Smooth muscle cell of the brain vasculature (primary cell): ENCODE results near the gene CCDC57.
A peak's percentile ranks its signal among the peaks of the same experiment; 100 is the strongest.
"Not testable (repeated sequence)": the region's sequence is repeated elsewhere in the genome, so short reads cannot be mapped to it uniquely, and the experiment has no call there.

Experiments used
- DNase-seq: peaks from one replicate; pipeline ENCODE4 v3.0.0-alpha.2; 2012; ENCODE audit warnings: low read depth, low spot score

Gene CCDC57

DNA sequence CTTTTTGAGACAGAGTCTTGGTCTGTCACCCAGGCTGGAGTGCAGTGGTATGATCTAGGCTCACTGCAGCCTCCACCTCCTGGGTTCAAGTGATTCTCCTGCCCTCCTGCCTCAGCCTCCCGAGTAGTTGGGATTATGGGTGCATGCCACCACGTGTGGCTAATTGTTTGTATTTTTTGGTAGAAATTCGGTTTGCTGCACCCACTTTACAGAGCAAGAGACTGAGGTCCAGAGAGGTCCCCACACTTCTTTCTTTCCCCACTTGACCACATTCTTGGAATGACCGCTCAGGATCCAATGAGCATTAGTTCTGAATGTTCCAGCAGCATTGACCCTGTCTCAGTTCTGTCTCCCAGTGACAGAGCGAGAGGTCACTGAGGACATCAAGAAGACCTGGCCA lies 10.9 kb upstream of the CCDC57 start:
- no peak for DNase-seq

DNA sequence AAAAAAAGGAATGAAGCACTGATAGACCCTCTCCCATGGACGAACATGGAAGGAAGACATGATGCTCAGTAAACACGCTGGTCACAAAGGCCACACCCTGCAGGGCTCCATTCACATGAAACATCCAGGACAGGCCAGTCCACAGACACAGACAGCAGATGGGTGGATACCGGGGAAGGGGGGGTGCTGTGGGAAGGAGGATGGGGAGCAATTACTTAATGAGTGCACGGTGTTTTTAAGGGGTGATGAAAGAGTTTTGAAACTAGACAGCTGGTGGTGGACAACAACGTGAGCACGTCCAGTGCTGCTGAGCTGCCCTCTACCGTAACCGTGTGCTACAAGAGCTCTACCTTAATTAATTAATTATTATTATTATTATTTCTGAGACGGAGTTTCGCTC lies 10.2 kb upstream of the CCDC57 start:
- DNase-seq: no peak

DNA sequence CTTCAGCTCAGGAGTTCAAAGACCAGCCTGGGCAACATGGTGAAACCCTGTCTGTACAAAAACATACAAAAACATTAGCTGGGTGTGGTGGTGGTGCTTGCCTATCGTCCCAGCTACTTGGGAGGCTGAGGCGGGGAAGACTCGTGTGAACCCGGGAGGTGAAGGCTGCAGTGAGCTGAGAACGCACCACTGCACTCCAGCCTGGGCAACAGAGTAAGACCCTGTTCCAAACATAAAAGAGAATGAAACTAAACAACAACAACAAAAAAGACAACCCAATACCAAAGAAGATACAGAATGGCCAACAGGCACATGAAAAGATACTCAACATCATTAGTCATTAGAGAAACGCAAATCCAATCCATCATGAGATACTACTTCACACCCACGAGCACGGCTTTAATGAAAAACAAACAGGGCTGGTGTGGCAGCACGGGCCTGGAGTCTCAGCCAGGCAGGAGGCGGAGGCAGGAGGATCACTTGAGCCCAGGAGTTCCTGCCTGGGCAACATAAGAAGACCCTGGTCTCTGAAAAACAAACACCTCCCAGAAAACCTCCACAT lies 8.8 kb upstream of the CCDC57 start:
- DNase-seq: no peak

DNA sequence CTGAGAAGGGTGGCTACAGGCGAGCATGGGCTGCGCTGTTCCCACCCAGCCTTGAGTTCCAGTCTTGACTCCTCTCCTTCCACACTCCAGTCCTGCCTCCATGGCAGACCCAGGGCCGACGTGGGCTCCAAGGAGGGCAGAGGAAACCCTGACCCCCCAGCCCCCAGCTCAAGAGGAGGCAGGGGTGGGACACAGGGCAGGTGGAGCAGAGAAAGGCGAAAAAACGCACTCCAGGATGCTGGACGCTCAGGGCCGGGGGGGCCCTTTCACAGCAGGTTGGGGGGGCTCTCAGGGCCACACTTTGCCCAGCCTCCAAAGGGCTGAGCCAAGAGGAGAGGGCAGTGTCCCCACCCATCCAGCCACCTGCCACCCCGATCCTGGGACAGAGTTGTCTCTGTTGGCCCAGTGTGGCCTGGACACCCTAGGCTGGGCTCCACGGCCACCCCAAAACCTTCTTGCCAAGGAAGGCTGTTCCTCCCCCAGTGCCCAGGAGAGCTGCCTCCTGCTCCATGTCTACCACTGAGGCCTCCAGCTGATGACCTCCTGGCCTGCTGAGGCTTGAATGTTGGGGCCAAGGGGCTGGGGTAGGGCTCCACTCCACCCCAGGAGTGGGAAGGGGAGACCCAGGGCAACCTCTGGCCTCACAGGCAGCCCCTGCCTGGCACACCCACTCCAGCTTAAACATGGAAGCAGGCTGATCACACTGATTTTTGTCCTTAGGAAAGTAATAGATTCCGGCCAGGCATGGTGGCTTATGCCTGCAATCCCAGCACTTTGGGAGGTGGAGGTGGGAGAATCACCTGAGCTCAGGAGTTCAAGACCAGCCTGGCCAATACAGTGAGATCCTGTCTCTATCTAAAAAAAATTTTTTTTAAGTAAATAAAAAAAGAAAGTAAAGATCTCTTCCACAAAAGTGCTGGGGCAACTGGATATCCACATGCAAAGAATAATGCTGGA lies 7.4 kb upstream of the CCDC57 start:
- DNase-seq: no peak

DNA sequence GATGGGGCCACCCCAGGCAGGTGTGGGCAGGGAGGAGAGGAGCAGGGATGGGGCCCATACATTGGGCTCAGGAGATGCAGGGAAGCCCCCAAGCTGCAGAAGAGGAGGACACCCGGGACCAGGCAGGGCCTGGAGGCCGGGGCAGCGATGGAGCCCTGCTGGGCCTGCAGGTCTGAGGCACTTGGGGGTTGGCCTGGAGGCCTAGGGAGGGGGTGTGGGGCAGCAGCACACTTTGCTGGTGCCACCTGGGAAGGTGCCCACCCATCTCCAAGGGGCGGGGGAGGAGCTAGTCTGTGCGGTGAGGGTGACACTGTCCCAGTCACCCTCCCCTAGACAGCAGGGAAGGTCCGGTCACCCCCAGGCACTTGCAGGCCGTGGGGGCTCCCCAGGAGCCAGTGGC lies 6.4 kb upstream of the CCDC57 start:
- no peak for DNase-seq

DNA sequence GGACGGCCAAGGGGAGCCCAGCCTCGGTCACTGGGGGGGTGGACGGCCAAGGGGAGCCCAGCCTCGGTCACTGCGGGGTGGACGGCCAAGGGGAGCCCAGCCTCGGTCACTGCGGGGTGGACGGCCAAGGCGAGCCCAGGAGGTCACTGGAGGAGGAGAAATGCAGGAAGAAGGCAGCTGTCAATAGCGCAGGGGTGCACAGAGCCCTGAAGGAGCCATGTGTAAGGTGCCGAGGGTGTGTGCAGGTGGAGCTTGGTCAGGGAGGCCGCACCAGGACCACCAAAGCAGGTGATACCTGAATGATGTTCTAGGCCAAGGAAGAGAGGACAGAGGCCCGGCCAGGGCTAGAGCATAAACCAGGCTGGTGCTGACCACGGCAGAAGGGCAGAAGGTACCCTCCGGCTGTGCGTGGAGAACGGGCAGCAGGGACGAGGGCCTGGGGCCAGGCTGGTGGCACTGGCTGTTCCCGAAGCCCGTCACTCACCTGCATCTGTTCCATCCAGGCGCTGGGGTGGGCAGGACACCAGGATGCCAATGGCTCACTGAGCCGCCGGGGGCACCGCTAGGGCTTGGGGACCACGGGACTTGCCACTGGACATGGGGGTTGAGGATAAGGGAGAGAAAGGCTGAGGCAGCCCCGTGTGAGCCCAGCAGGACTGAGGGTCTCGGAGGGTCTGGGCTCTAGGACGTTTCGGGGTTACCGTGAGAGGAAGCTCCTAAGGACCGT lies 5.9 kb upstream of the CCDC57 start:
- no peak for DNase-seq

DNA sequence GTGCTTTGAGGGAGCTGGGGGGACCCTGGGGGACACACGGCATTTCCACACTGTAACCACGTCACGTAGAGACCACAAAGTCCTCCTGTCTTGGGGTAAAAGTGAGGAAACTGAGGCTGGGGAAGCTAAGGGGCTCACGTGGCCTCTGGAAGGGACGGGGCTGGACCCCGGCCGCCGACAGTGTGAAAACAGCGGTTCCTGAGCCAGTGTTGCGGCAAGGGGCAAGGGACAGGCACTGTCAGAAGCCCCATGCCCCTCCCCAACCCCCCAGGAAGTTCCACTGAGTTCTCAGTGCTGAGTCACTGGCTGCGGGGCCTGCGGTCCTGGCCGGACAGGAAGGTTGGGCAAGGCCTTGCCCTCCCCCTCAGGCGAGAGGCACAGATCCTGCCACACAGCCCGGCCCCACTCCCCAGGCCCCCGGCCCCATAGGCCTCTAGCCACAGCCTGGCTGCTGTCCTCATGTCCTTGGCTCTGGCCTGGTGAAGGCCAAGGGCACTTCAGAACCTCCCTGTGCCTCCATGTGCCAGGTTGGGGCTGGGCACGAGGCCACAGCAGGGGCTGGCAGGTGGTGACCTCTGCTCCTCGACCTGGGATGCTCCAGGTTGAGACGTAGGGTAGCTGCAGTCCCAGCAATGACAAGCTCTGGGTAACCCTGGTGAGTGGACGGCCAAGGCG lies 5.0 kb upstream of the CCDC57 start:
- no peak for DNase-seq

DNA sequence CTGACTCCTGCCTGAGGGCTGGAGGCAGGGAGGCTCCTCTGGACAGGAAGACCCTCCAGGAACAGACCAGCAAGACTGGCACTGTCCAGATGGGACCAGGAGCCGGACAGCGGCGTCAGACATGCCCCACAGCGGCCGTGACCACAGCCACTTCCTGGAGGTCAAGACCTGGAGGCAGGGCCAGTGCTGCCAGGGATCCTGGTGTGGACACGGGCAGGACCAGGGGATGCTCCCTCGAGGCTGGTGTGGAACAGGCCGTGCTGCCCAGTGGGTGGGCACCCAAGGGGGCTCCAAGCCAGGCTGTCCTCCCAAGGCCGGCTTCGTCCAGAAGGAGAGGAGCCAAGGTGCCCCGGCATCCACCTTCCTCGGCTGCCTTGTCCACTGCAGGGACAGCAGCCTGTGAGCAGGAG lies 4.5 kb upstream of the CCDC57 start:
- no peak for DNase-seq

DNA sequence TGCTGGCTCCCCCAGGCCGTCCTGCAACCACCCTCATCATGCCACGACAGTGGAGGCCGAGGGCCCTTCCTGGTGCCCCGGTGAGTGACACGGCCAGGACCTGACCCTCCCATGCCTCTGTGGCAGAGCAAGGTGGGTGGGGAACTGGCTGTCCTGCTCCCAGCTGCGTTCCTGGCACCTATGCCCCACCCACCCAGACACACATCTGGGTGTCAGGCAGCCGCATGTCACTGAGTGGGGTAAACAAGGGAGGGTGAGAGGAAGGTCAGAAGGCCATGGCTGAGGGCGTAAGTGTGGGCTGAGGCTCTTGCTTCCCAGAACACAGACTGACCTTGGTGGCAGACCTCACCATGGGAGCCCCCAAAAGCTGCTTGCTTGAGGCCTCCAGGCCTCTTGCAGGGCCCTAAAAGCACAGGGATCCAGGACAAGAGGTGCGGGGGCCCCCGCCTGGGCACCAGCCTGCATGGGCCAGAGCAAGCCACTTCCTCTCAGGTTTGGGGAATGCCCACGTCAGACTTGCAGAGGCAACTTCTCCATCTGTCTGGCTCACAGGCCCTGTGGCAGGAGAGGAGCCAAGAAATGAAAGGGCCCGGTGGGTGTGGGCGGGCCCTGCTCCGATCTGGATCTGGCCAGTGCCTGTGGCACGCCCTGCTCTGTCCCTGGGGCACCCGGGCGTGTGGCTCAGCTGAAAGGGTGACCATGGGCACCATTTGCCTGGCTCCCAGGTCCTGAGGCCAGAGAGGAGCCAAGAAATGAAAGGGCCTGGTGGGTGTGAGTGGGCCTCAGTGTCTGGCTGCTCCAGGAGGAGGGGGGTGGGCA lies 3.9 kb upstream of the CCDC57 start:
- no peak for DNase-seq

DNA sequence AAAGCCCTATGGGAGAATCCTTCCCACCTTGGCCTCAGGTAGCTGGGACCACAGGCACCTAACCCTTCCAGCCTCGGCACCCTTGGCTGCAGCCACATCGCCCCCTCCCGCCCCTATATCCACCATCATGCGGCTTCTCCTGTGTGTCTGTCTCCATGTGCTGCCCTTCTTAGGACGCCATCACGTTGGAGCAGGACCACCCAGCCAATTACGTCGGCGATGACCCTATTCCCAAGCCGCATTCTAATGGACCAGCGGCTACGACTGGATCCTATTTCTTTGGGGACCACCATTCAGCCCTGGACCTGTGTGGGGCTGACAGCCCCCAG lies 3.3 kb upstream of the CCDC57 start:
- no peak for DNase-seq

DNA sequence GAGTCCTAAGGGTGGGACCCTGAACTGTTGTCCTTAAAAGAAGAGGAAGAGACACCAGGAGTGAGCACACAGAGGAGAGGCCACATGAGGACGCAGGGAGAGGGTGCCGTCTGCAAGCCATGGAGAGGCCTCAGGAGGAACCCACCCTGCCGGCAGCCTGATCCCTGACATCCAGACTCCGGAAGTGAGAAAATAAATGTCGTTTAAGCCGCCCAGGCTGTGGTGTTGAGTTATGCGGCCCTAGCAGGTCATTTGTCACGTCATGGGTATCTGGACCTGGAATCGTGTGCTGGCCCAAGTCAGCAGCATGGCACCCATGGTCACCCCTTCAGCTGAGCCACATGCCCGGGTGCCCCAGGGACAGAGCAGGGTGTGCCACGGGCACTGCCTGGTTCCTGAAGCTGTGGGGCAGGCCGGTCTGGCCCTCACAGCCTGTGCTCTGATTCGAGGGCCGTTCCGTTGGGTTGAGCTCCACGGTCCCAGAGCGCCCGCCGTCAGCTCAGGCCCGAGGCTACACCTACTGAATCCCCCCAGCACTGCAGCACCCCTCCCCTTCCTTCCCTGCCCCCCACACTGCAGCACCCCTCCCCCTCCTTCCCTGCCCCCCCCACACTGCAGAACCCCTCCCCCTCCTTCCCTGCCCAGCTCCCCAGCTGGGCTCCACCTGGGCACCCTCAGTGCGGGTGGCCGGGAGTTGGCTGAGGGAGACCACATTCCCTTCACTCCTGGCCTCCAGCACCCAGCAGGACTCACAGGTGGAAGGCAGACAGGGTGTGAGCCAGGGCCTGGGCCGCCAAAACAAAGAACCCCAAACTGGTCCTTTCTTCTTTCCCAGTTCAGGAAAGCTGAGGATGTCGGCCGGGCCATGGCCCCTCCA lies 2.7 kb upstream of the CCDC57 start:
- no peak for DNase-seq

DNA sequence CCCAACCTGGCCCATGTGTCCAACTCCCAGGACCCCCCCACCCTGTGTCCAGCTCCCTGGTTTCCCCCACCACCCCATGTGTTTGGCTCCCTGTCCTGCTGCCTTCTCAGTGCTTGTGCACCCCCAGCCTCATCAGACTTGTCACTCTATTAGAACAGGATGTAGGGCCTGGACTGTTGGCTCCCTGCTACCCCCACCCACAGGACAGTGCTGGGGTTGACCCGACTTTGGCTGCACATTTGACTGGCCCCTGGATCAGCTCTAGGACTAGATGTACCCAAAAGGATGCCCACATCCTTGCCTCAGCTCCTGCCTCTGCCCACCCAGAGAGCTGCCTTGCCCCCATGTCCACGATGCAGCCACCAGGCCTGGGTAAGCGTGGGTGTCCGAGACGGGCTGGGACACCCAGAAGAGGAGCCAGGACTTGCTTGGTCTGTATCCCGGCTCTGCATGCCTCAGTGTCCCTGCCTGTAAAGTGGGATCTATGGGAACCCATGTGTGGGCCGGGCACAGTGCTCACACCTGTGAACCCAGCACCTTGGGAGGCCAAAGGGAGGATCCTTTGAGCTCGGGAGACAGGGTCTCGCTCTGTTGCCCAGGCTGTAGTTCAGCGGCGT lies 1.5 kb upstream of the CCDC57 start:
- DNase-seq: no peak

DNA sequence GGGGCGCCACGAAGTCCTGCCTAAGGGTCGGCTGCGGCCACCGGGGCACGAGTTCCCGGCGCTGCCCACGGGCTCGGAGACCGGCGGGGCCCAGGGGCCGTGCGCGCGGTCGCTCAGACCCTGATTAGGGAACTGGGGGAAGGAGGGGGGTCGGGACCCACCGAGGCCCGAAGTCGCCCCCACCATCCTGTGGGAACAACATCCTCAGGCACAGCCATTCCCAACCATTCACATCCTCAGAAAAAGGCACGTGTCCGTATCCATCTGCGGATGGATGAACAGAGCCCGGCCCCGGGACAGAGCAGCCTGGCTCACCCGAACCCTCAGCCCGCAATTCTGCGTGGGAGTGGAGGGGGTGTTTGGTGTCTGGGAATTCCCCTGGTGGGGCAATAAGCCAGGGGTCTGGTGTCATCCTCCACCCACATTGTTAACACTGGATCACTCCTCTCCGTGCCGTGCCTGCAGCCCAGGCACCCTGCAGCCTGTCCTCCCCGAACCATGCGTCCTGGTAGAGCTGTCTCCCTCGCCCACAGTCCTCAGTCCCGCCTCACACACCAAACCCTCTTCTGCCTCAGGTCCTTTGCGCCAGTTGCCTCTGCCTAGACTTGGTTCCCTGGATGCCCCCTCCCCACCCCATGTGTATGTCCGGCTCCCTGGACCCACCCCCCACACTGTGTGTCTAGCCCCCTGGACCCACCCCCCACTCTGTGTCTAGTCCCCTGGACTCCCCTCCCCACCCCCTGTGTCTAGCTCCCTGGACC lies 789 bp upstream of the CCDC57 start:
- DNase-seq: no peak

DNA sequence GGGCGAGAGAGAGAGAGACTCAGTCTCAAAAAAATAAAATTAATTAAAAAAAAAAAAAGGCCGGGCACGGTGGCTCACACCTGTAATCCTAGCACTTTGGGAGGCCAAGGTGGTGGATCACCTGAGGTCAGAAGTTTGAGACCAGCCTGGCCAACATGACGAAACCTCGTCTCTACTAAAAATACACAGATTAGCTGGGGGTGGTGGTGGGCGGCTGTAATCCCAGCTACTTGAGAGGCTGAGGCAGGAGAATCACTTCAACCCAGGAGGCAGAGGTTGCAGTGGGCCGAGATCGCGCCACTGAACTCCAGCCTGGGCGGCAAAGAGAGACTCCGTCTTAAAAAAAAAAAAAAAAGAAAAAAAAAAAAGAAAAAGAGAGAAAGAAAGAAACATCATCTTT lies 2.0 kb downstream of the CCDC57 start:
- not testable (repeated sequence) for DNase-seq

DNA sequence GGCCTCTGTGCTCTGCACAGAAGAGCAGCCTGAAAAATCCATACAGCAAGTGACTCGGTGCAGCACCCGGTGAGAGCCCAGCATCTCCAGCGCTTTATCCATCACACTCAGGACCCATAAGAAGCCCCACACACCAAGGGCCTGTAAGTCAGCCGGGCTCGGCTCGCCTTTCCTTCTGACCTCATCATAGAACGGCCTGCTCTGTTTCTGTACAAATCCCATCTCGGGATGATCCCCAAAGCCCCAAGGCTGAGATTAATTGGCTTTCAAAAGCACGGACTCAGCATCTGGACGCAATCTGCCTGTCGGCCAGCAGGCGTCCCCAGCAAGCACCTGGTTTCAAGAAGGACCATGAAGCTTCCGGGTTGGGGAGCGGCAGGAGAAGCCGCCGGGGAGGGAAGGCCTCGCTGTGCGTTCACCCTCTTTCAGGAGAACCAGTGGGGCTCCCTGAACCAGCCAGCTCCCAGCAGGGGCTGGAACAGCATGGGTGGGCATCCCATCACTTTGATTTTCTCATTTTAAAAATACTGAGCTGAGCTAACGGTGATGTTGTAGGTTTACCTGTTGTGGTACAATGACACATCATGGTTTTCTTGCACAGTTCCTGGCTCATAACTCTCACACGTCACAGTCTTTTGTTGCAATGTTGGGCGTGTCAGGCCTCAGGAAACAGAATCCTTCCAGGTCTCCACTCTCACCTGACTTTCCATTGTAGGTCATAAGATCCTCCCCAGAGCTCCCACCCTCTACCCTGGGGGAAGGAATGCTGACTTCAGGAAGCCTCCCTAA lies 6.7 kb downstream of the CCDC57 start:
- DNase-seq: peak; percentile 59

DNA sequence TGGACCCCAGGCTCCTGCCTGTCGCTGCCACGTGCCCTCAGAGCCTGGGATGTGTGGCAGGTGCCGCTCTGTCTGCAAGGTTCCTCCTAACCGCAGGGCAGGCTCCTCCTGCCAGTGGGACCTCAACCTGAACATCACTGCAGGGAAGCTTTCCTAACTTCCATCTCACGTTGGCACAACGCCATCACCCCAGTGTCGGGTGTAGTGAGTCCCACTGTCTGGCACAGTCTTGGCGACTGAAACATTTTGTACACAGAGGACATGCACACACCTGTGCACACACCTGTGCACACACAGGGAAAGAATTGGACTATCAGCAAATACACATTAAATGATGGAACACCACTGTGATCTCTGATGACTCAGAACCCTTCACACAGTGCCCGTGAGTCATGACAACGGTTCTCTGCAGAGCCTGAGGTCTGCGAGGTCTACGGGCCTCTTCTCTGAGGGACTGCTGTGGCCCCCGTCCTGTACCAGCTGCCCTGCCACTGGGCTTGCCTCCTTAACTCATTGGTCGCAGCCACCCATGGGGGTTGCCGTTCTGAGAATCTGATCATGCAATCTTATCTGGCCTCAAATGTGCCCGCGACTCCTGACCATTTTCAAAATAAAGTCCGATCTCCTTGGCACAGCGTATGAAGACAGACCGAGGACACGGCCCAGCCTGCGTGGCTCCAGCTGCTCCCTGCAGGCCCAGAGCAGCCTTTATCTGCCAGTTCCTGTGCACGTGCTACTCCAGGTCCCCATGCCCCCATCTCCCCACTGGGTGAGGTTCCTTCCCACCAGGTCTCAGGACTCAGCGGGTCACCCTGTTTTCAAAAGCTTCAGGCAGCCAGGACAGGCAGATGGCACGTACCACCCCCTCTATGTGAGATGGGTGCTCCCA lies 7.6 kb downstream of the CCDC57 start:
- DNase-seq: no peak

DNA sequence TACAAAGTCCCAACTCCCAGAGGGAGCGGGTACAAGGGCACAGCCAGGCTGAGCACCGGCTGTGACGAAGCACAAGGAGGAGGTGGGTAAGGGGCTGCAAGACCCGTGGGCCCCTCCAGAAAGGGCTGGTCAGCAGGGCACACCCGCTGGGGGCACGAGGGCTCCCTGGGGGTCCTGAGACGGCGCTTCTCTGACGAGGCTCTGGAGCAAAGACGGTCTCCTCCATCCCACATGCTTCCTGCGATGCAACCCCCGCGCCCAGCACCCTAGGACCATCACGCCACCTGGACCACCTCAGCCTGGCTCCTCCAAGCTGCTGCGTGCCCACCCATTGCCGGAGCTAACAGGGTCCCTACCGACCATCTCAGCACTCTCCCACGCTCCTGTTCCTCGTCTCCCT lies 8.7 kb downstream of the CCDC57 start:
- DNase-seq: no peak
